GM12892 (cell line): ENCODE results near the gene NDUFS1.

ENCODE experiments used
- POLR2A ChIP-seq: IDR thresholded peaks from 2 replicates; pipeline ENCODE4 v1.6.1; 2011; ENCODE audit warnings: low read depth, low read length, control low read depth
- POLR2AphosphoS5 ChIP-seq: IDR thresholded peaks from 2 replicates; pipeline ENCODE4 v1.6.1; 2011; ENCODE audit warnings: low read depth, low read length, control low read depth
- TAF1 ChIP-seq: IDR thresholded peaks from 2 replicates; pipeline ENCODE4 v1.6.1; 2011; ENCODE audit warnings: low read depth, mild to moderate bottlenecking, control low read depth, low read length, borderline replicate concordance

DNA sequence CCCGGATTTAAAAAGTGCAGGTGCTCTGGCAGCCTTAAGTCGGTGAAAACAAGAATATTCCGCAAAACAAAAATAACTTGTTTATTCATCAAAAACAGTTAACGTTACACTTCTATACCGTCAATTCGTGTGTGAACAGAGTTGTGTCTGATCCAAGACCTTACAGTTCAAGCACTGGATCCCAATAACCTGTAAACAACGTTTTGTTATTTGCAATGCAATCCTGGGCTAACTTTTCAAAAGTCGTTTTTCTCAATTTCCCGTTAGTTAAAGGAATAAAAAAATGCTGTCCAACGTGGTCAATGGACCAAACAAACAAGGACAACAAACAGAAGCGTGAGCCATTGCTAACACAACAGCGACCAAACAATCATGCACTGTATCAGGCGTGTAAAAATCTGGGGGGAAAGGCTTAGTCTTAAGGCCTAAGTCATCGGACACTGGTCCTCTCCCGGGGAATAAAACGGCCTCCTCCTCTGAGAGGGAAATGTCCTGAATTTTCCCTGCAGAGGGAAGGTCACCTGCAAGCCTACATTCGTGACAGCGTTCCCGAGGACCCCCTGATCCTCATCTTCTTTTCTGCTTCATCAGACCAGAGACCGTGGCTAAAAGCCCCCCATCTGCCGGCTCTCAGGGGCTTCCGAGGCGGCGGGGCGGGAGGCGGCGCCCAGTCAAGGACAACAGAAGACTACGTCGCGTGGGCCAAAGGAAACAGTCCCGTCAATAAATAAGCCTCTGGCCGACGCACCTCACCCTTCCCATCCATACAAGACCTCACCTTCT is 490 bp downstream of the NDUFS1 start:
- TF ChIP-seq TAF1 (no peak), POLR2A (no peak), POLR2AphosphoS5 (no peak)
